SU-DHL-6 (cell line): ENCODE measurements around the gene CCDC88C.

ENCODE experiments used
- EZH2phosphoT487 ChIP-seq: fragments of 200-600 bp; sonication (generic), shearing (Covaris generic); conservative IDR thresholded peaks from 2 replicates; pipeline ENCODE4 v1.6.1; 2018; ENCODE audit warnings: mild to moderate bottlenecking, antibody characterized with exemption, low read length, moderate library complexity, mixed read lengths
- TF ChIP-seq, protein P1 (sequence below): fragments of 200-600 bp; sonication (generic); IDR thresholded peaks from one replicate; pipeline ENCODE4 v1.5.1; 2017; ENCODE audit warnings: antibody characterized with exemption, mild to moderate bottlenecking, low read length, moderate library complexity; ENCODE audit not compliant: insufficient read depth, poor library complexity, severe bottlenecking

DNA sequence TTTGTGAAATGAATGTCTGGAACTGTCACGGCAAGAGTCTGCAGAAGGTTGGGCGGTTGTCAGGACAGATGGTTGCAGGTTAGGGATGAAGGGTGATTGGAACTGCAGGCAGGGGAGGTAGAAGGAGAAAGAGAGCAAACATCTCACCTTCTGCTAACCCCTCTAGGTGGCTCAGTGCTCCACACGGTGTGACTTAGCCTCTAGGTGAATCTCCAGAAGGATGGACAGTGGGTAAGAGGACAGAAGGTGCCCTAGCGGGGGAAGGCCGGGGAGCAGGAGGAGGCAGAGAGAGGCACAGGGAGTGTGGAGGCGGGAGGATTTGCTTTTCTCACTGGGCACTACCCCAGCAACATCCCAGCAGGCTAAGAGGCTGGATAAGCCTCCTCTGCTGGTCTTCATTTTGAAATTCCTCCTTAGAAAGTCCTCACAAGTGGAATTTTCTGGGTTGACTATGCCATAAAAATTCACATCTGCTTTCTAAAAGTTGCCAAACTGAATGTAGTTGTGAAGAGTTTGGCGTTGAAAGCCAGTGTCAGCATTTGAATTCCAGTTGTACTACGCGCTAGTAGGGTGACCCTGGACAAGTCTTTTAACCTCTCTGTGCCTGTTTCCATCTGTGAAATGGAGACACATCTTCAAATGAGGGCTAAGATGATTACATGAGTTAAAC, 162.5 kb downstream of the CCDC88C start:
- TF ChIP-seq, protein P1, sequence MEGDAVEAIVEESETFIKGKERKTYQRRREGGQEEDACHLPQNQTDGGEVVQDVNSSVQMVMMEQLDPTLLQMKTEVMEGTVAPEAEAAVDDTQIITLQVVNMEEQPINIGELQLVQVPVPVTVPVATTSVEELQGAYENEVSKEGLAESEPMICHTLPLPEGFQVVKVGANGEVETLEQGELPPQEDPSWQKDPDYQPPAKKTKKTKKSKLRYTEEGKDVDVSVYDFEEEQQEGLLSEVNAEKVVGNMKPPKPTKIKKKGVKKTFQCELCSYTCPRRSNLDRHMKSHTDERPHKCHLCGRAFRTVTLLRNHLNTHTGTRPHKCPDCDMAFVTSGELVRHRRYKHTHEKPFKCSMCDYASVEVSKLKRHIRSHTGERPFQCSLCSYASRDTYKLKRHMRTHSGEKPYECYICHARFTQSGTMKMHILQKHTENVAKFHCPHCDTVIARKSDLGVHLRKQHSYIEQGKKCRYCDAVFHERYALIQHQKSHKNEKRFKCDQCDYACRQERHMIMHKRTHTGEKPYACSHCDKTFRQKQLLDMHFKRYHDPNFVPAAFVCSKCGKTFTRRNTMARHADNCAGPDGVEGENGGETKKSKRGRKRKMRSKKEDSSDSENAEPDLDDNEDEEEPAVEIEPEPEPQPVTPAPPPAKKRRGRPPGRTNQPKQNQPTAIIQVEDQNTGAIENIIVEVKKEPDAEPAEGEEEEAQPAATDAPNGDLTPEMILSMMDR, result no peak
- TF ChIP-seq EZH2phosphoT487, result no peak
